Measurements from ENCODE around the gene TMEM52B.
"Not testable (repeated sequence)": the region's sequence is repeated elsewhere in the genome, so short reads cannot be mapped to it uniquely, and the experiment has no call there.

Gene TMEM52B

DNA sequence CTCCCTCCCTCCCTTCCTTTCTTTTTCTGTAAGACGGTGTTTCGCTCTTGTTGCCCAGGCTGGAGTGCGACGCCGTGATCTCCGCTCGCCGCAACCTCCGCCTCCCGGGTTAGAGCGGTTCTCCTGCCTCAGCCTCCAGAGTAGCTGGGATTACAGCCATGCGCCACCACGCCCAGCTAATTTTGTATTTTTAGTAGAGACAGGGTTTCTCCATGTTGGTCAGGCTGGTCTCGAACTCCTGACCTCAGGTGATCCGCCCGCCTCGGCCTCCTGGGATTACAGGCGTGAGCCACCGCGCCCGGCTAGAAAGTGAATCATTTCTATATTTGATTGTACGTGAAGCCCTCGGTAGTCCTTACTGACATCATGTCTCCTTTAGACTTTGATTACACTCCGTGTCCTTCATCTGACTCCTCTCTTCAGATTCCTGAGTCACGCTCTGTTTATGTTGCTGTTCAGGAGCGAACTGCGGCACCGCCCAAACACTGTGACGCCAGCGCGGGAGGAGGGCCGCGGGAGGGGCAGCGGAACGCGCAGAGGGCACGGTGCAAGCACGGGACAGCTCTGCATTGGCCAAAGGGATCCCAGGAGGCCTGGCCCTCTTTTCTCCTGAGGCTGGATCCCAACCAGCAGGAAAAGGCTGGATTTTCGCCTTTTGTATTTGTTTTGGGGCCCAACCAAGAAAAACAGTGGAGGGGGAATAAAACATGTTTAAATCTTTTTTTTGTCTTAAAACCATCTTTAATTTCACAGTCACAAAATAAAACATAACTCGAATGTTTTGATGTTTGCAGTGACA is 33.3 kb downstream of the TMEM52B start:
- peak; percentile 95 for DNase-seq

DNA sequence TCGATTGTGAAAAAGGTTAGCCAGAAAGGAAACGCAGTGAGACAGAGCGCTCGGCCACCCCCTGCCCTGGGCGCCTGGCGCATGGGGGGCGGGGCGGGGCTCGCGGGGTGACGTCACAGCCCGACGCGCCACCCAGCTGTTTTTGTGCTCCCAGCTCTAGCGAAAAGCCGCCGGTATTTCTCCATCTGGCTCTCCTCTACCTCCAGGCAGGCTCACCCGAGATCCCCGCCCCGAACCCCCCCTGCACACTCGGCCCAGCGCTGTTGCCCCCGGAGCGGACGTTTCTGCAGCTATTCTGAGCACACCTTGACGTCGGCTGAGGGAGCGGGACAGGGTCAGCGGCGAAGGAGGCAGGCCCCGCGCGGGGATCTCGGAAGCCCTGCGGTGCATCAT is 33.9 kb downstream of the TMEM52B start, which contains the start of gene GABARAPL1:
TSS of gene GABARAPL1 (plus strand) at position 139 of the 393 bp plus-strand sequence. CDS start at position 392, 253 bp downstream.
- DNase-seq, result peak; percentile 91

DNA sequence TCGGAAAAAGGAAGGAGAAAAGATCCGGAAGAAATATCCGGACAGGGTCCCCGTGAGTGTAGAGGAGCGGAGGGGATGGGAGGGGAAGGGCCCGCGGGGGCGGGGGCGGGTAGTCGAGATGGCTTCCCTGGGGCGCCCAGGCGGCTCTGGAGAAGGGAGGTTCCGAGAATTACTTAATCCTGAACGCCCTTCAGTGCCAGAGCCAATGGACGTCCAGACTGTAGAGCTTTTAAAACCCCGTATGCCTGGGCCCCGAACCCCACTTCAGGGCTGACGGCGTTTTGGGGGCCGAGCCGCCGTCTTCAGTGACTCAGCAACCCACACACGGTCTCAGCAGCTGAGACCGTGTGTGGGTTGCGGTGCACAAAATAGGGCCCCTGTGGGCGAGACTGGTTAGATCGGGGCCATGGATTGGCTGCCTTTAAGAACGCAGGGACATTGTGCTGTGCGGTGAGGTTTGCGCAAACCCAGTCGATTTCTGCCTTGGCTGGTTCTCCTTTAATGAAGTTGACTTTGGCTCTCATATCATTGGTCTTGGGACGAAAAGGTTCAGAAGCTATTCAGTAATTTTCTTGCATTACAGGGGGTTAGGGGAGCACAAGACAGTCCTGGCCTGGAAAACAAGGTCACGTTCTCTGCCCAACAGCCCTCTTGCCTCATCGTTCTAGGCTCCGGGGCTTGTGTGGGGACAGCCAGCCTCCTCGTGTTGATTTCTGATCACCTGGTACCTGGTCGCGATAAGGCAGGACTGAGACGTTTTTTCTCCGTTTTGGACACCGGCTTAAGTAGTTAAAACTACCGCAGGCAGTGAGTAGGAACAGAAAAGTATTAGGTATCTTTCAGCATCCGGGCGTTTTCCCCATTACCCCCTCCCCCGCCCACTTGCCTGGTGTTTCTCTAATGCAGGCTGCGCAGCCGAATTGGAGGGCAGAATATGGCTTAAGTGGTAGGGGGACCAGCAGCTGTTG is 34.6 kb downstream of the TMEM52B start:
- peak; percentile 92 for DNase-seq

DNA sequence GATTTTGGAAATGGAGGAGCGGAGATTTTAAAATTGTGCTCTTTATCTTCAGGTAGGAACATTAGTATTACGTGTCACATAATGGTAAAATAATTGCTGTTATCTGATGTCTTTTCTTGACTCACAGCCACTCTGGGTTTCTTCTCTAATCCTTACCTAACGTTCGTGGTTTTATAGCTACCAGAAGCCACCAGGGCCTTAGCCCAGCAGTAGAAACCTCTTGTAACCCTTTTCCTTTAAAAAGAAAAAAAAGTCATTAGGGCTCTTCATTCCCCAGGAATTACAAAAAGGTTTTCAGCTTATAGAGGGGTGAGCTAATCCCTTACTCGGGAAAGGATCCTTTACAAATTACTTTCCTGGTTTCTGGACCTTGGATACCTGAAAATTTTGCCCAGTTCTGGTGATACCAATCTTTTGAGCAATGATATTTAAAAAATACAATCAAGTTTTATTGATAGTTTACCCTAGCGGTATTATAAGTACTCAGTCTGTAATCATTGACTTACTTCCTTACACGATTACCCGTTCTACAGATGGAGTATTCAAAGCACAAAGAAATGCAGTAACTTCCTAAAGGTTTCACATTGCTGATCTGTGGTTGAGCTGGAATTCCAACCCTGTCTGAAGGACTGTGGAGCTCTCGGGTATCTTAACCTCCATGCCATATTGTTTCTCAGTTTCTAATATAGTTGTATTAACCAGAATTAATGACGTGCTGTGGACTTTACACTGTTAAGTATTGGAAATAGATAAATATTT is 35.5 kb downstream of the TMEM52B start:
- no peak for DNase-seq

DNA sequence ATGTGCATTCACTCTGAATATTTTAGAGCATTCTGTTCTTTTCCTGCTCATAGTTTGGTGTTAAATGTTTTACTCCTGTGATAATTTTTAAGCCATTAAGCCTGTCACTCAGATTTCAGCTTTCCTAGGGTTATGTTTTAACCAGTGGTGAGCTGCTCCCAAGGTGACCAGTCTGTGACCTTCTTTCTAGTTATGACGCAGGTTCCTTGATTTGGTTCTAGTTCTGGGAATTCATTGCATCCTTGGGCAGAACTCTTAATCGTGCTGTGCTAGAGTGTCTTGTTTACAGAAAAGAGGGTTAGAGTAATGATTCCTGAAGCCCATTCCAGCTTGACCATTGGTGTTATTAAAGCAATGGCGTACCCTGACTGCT is 36.0 kb downstream of the TMEM52B start:
- no peak for DNase-seq

DNA sequence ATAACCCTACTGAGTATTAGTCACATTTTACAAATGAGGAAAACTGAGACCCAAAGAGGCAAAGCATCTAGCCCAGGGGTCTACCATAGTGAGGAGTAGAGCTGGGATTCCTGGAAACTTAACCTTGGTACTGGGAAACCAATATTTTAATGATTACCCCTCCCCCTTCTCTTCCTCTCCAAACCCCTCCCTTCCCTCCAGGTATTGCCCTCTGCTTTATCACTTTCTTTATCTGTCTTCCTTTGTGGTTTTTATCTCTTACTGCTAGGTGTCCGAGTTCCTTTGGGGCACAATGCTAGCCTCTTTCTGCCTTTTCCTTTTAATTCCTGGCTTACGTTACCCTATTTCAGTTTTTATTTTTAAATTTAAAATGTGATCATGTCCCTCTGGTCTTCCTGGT is 36.6 kb downstream of the TMEM52B start:
- DNase-seq, result no peak

DNA sequence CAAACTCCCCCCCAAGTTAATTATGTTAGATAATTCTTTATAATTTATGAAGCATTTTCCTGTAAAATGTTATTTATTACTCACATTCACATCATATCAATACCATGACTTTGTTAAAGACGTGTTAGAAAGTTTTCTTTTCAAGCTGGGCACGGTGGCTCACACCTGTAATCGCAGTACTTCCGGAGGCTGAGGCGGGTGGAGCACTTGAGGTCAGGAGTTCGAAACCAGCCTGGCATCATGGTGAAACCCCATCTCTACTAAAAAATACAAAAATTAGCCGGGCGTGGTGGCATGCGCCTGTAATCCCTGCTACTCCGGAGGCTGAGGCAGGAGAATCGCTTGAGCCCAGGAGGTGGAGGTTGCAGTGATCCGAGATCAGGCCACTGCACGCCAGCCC is 37.1 kb downstream of the TMEM52B start:
- not testable (repeated sequence) for DNase-seq

DNA sequence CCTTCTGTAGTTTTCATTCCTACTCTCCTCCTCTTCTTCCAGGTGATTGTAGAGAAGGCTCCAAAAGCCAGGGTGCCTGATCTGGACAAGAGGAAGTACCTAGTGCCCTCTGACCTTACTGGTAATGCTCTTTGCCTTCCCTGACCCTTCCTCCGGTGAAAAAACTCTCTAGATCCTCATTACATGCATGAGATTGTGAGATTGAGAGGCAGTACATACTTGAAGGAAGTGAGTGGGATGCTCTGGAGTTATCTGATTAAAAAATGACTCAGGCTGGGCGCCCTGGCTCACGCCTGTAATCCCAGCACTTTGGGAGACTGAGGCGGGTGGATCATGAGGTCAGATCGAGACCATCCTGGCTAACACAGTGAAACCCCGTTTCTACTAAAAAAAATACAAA is 39.2 kb downstream of the TMEM52B start:
- DNase-seq, result no peak

DNA sequence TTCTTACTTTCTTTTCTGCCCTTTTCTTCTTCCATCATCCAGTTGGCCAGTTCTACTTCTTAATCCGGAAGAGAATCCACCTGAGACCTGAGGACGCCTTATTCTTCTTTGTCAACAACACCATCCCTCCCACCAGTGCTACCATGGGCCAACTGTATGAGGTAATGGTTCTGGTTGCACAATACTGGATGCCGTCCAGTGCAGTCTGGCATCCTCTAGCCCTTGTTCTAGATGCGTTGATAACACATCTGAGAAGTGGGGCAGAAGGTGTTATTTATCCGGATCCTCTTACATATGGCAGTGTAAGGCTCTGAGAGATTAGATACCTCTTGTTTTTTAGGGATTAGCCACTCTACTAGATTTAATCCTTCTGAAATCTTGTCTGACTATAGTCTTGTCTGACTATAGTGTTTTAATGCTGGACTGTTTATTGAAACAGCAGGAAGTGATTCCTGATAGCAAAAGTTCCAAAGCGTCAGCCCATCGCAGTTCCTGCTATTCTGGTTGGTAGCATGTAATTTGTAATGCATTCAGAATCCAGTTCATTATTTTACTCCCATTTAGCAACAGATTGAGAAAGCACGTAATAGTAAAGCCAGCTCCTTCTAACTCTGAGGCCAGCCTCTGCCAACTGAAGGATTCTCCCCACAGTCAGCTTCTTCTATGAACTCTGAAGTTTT is 41.7 kb downstream of the TMEM52B start:
- DNase-seq, result no peak

DNA sequence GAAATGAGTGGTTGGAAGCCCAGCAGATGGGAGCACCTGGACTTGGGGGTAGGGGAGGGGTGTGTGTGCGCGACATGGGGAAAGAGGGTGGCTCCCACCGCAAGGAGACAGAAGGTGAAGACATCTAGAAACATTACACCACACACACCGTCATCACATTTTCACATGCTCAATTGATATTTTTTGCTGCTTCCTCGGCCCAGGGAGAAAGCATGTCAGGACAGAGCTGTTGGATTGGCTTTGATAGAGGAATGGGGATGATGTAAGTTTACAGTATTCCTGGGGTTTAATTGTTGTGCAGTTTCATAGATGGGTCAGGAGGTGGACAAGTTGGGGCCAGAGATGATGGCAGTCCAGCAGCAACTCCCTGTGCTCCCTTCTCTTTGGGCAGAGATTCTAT is 43.0 kb downstream of the TMEM52B start:
- DNase-seq, result no peak

DNA sequence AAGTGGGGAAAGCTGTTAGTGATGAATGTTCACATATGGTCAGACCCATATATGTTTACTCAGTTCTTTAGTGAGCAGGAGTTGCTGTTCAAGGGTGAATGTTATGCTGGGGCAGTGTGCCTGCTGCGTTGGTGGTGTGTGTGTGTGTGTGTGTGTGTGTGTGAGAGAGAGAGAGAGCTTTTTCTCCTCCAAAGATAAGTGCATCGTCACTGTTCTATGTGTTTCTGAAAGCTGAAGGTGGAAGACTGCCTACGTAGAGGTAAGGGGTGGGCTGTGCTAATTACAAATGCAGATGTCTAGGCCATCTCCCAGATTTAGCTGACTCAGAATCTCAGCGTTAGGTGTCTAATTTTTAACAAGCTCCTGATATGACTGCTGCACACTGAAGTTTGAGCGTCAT is 44.4 kb downstream of the TMEM52B start:
- DNase-seq, result no peak

DNA sequence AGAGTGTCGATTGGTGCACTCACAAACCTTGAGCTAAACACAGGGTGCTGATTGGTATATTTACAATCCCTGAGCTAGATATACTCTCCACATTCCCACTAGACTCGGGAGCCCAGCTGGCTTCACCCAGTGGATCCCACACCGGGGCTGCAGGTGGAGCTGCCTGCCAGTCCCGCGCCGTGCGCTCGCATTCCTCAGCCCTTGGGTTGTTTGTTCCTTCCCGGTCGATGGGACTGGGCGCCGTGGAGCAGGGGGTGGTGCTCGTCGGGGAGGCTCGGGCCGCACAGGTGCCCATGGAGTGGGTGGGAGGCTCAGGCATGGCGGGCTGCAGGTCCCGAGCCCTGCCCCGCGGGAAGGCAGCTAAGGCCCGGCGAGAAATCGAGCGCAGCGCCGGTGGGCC is 46.6 kb downstream of the TMEM52B start:
- not testable (repeated sequence) for DNase-seq

DNA sequence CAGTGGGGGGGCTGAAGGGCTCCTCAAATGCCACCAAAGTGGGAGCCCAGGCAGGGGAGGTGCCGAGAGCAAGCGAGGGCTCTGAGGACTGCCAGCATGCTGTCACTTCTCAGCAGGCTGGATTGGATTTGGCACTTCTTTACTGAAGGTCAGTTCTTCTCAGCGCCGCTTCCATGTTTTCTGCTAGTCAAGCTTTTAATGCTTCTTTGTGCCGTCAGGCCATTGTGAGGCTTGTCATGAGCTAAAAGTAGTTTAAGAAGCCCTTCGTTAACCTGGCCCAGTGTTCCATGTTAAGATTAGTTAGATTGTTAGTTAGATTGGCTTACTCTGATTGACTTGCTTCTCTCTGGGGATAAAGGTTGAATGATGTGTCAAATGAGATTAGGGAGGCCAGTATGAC is 47.3 kb downstream of the TMEM52B start:
- DNase-seq, result no peak

DNA sequence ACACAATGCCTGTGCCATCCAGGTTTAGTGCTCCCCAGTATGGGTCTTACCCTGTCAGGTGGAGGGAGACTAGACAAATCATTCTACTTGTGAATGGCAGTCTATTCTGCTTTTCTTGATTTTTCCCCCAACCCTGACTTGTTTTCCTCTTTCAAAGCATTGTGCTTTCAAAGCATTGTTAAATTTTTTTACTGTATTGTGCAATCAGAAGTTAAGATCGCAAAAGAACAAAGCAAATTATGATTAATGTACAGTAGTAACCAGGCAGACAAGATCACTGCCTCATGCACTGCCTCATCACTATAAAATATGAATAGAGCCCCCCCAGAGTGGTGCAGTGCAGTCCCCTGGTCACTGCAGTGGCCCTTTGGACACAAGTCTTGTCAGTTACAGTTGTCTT is 47.9 kb downstream of the TMEM52B start:
- DNase-seq, result no peak

DNA sequence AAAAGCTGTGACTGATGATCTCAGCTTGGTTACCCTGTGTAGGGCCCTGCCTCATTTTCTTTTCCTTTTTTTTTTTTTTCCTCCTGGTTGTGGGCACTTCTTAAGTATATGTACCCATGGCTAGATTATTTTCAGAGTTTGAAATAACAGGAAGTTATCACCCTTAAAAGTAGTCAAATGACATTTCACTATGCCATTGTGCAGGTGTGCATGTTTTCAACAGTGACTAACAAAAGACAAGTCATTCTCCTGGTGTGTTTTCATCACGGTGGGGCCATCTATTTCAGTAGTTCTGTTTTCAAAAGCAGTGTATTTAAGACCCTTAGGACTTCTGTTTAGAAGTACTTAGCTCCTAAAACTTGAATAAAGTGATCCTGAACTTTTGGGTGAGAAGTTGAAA is 48.8 kb downstream of the TMEM52B start:
- no peak for DNase-seq

DNA sequence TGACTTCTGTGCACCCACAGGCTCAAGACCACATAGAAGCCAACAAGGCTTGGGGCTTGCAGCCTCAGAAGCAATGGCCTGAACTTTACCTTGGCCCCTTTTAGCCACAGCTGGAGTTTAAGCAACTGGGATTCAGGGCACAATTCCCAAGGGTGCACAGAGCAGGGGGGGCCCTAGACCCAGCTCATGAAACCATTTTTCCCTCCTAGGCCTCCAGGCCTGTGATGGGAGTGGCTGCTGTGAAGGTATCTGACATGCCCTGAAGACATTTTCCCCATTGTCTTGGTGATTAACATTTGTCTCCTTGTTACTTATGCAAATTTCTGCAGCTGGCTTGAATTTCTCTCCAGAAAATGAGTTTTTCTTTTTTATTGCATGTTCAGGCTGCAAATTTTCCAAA is 55.7 kb downstream of the TMEM52B start:
- no peak for DNase-seq

DNA sequence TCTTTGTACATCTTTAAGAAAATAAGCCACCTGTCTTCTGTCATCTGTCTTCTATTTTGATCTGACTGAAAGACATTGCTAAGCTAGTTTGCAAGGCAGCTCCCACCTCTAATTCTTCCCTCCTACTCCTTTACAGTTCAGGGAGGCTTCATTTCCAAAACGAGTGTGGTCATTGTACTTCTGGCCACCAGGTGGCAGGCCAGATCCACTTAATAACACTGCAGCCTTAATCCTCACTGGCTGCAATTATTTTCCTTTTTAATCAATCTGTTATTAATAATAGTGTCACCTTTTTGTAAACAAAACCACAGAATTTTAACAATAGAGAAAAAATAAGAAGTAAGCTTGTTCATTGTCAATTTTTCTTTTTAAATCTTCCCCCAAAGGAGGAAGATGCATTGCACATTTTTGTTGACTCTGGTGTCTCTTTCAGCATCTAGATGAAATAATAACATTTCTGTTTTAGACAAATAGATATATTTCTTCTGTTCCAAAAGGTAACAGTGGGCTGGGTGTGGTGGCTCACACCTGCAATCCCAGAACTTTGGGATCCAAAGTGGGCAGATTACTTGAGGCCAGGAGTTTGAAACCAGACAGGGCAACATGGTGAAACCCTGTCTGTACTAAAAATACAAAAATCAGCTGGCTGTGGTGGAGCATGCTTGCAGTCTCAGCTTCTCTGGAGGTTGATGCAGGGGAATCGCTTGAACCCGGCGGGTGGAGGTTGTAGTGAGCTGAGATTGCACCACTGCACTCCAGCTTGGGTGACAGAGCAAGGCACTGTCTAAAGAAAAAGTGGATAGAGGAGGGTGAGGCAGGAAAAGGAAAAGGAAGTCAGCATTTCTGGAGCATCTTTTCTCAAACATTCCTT is 57.2 kb downstream of the TMEM52B start:
- peak; percentile 78 for DNase-seq

DNA sequence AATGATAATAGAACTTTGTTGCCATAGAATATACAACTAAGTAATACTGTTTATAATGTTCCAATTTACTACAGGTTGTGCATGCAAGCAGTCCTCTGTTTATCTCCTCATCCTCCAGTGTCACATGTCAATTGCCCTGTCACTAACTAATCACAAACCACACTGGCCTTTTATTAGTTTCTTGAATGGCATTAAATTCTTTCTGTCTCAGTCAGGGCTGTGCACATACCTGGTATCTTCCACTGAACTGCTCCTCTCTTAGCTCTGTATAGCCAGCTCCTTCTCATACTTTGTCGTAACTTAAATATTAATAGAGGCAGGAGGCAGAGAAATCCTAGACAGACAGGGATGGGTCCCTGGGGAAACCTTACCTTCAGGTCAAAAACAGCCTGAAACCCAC is 57.9 kb downstream of the TMEM52B start:
- no peak for DNase-seq

DNA sequence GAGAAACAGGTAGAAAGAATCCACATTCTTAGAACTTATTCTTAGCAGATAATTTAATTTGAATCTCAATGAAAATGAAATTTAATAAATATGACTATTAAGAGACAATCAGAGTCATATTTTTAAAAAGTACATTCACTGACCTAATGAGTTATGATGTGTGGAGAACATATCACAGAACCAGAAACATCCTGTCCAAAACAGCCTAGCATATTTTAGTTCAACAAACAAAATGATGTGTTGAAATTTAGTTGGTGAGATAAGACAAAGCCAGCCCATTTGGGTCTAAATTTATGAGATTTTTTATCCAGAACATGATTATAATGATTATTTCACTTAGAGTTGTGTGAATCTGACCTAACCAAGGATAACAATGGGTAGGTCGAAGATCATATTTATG is 59.7 kb downstream of the TMEM52B start:
- DNase-seq, result no peak

DNA sequence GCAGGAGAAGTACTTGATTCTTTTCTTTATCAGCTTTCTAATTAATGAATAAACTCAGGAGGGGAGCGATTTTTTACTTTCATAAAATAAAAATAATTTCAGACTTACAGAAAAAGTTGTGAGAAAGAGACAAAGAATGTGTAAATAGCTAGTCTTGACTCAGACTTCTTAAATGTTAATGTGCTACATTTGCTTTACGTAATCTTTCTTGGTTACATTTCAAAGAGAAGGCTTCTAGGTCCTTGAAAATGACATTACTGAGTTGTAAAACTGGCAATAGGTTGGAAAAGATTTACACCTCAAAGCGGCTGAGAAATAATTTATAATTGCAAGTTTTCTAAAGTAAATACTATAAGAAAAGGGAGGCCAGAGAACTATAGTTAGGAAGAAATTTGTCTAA is 62.5 kb downstream of the TMEM52B start:
- no peak for DNase-seq
